Chondrocyte (in vitro differentiated cells): ENCODE measurements around the gene AREL1. TPM values are rescaled to one million over a fixed set of nuclear protein-coding genes. Genes with fewer than 3 reads are reported as not detected.

Experiments used
- DNase-seq: peaks from one replicate; pipeline ENCODE4 v3.0.0; 2021; ENCODE audit warnings: mixed read lengths, low spot score
- H3K27ac Mint-ChIP-seq: one replicate; pipeline ENCODE4 v1.8.0; 2021; ENCODE audit warnings: mild to moderate bottlenecking, moderate library complexity, mixed read lengths; ENCODE audit not compliant: unreplicated experiment
- H3K27me3 Mint-ChIP-seq: 2 replicates; pipeline ENCODE4 v1.8.0; 2021; ENCODE audit warnings: low read depth, mixed read lengths
- H3K36me3 Mint-ChIP-seq: 2 replicates; pipeline ENCODE4 v1.8.0; 2021; ENCODE audit warnings: low read depth, mixed read lengths
- H3K4me1 Mint-ChIP-seq: 2 replicates; pipeline ENCODE4 v1.8.0; 2021; ENCODE audit warnings: low read depth, mild to moderate bottlenecking, mixed read lengths
- H3K4me3 Mint-ChIP-seq: one replicate; pipeline ENCODE4 v1.8.0; 2021; ENCODE audit warnings: mild to moderate bottlenecking, moderate library complexity, mixed read lengths; ENCODE audit not compliant: unreplicated experiment
- H3K9me3 Mint-ChIP-seq: 2 replicates; pipeline ENCODE4 v1.8.0; 2021; ENCODE audit warnings: low read depth, mixed read lengths
- total RNA-seq: library from RNA; stranded (reverse); gene quantifications from 3 replicates; pipeline ENCODE4 v1.2.1, GENCODE V29; 2021
- TF ChIP-seq, protein P1 (sequence below): fragments of 200-600 bp; sonication (generic); IDR thresholded peaks from 2 replicates; pipeline ENCODE4 v1.5.0; 2021; ENCODE audit warnings: antibody characterized with exemption, mild to moderate bottlenecking, moderate library complexity

AREL1 gene
- total RNA-seq, 1 donor from 2014 or later, result 34.7 TPM

DNA sequence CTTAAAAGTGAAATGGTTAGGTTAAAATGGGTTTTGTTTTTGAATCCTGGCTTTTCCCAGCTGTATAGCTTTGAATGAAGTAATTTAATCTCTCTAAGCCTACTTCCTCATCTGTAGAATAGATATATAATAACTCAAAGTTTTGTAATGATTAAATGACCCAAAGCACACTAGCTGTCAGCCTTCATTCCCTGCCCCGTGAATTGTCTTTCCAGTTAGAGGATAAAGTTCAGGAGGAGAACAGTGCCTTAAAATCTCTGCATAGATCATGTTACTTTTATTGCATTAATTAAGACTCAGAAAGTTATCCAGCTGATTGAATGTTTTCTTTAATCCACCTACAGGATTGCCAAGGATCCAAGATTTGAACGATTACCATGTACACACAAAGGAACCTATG lies 19.5 kb upstream of the AREL1 start:
- TF ChIP-seq, protein P1, sequence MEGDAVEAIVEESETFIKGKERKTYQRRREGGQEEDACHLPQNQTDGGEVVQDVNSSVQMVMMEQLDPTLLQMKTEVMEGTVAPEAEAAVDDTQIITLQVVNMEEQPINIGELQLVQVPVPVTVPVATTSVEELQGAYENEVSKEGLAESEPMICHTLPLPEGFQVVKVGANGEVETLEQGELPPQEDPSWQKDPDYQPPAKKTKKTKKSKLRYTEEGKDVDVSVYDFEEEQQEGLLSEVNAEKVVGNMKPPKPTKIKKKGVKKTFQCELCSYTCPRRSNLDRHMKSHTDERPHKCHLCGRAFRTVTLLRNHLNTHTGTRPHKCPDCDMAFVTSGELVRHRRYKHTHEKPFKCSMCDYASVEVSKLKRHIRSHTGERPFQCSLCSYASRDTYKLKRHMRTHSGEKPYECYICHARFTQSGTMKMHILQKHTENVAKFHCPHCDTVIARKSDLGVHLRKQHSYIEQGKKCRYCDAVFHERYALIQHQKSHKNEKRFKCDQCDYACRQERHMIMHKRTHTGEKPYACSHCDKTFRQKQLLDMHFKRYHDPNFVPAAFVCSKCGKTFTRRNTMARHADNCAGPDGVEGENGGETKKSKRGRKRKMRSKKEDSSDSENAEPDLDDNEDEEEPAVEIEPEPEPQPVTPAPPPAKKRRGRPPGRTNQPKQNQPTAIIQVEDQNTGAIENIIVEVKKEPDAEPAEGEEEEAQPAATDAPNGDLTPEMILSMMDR, result no peak
- Mint-ChIP-seq H3K4me1 (peaks cover 3% of the 10 kb centered on the region), H3K27me3 (no peaks in the 10 kb centered on the region)

DNA sequence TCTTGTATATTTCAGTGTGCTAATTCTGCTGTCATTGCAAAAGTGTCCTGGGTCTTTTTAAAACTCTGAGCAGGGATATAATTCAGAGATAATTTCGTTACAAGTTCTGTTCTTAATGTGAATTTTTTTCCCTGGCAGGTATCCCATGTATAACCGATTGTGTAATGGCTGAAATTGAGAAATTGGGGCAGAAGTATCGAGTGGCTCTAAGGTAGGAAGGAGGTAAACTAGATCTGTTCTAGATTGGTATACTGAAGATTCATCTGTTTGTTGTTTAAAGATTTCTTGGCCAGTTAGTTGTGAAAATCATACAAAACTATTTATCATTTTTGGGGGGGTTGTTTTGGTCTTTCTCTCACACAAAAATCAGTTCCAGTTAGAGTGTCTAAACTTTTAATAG lies 10.3 kb upstream of the AREL1 start:
- Mint-ChIP-seq H3K27me3 (no peaks in the 10 kb centered on the region), H3K4me1 (peaks cover 7% of the 10 kb centered on the region), H3K36me3 (peaks cover 18% of the 10 kb centered on the region), H3K27ac (no peak overlapping the region), H3K9me3 (no peaks in the 10 kb centered on the region), H3K4me3 (no peak overlapping the region)
- DNase-seq, result no peak
- TF ChIP-seq, protein P1, result no peak

More for the DNA sequence above, 19.5 kb upstream of the AREL1 start:
- H3K9me3 Mint-ChIP-seq, result no peaks in the 10 kb centered on the region
- H3K4me3 Mint-ChIP-seq, result no peak overlapping the region
- no peak overlapping the region for H3K27ac Mint-ChIP-seq
- H3K36me3 Mint-ChIP-seq, result peaks cover 15% of the 10 kb centered on the region
- no peak for DNase-seq

DNA sequence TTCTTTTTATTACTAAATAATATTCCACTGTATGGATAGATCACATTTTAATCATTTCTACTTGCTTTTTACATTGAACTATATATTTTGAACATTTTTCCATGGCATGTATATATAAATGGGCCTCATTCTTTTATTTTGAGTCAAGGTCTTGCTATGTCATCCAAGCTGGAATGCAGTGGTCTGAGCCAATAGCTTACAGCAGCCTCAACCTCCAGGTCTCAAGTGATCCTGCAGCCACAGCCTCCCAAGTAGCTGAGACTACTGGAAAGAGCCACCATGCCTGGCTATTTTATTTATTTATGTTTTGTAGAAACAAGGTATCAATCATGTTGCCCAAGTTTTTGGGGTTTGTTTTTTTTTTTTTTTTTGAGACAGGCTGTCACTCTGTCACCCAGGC lies 7.6 kb upstream of the AREL1 start:
- TF ChIP-seq, protein P1, result no peak
- no peak overlapping the region for H3K4me3 Mint-ChIP-seq
- H3K9me3 Mint-ChIP-seq, result no peaks in the 10 kb centered on the region
- DNase-seq, result no peak
- no peak overlapping the region for H3K27ac Mint-ChIP-seq
- H3K27me3 Mint-ChIP-seq, result no peaks in the 10 kb centered on the region
- H3K36me3 Mint-ChIP-seq, result peaks cover 19% of the 10 kb centered on the region
- H3K4me1 Mint-ChIP-seq, result peaks cover 7% of the 10 kb centered on the region

DNA sequence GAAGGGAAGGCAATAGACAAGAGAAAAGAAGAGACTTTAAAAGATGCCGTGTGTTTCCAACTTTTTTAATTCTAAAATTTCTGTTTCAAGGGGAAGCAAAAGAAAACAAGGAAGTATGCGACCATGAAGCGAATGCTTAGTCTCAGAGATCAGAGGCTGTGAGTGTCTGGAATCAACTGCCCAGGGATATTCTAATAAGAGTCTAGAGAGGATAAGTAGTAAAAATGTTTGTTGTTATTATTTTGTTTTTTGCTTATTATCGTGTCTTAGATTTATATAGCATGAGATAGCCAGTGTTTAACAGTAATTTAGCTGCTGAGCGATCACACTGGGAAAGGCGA lies 485 bp upstream of the AREL1 start:
- Mint-ChIP-seq H3K4me3 (peak overlapping the region; percentile 98), H3K27ac (peak overlapping the region; percentile 98), H3K27me3 (no peaks in the 10 kb centered on the region), H3K4me1 (peaks cover 44% of the 10 kb centered on the region), H3K9me3 (no peaks in the 10 kb centered on the region), H3K36me3 (peaks cover 7% of the 10 kb centered on the region)
- no peak for DNase-seq
- TF ChIP-seq, protein P1, result no peak

DNA sequence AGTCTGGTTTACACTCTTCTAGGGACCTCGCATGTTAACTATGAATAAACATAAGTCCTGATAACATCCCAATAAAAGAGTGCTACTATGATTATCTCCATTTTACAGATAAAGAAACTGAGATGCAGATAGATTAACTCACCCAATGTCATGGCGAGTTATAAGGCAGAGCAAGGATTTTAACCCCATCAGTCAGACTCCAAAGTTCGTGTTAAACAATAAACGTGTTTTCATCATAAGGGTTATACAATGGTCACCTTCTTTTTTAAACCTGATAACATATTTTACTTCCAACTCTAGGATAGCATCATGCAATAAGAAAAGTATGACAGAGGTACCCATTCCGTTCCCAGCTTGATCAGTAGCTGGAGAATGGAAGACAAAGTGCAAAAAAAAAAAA lies 1.2 kb downstream of the AREL1 start:
- no peak for DNase-seq
- Mint-ChIP-seq H3K36me3 (peaks cover 6% of the 10 kb centered on the region), H3K9me3 (no peaks in the 10 kb centered on the region), H3K27ac (peak overlapping the region; percentile 98), H3K4me3 (peak overlapping the region; percentile 98), H3K4me1 (peaks cover 48% of the 10 kb centered on the region), H3K27me3 (no peaks in the 10 kb centered on the region)
- TF ChIP-seq, protein P1, result no peak
